Mucosa of gallbladder (tissue), 1 donor: ENCODE data around the gene EFHC1. TPM values are rescaled to one million over a fixed set of nuclear protein-coding genes. Genes with fewer than 3 reads are reported as not detected.
A peak's percentile ranks its signal among the peaks of the same experiment; 100 is the strongest.

Experiments used
- DNase-seq: peaks from one replicate; pipeline ENCODE4 v3.0.0-alpha.2; 2020; ENCODE audit warnings: low spot score
- total RNA-seq: library from RNA; stranded (reverse); gene quantifications from one replicate; pipeline ENCODE4 v1.2.1, GENCODE V29; 2021
- donor health status: DM: no; HTN: no; CAD: no.

EFHC1 gene
- total RNA-seq, 1 donor from 2014 or later = 27.8 TPM

DNA sequence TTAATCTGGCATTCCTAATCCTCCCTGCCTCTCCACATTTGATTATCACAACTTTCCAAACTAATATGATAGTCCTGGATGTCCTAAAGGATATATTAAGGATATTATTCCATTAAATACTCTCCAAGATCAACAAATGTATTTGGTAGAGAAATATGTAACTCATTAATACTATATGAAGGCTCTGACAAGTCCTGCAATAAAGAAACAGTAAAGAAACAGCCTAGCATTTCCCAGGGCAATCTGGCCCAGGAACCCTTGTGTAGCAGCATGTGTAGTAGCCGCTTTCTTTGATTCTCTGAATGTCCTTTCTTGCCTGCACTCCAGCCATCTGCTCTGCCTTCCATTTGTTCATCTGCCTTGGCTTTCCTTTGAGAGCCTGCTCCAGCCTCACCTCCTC, 133.0 kb downstream of the EFHC1 start:
- DNase-seq = no peak

GRCh38 chr6:52553719-52554118, 133.6 kb downstream of the EFHC1 start:
- no peak for DNase-seq

GRCh38 chr6:52554684-52555280, 134.6 kb downstream of the EFHC1 start:
- DNase-seq = no peak

GRCh38 chr6:52555518-52556233, 135.5 kb downstream of the EFHC1 start:
- no peak for DNase-seq

GRCh38 chr6:52557389-52558265, 137.5 kb downstream of the EFHC1 start:
- no peak for DNase-seq

DNA sequence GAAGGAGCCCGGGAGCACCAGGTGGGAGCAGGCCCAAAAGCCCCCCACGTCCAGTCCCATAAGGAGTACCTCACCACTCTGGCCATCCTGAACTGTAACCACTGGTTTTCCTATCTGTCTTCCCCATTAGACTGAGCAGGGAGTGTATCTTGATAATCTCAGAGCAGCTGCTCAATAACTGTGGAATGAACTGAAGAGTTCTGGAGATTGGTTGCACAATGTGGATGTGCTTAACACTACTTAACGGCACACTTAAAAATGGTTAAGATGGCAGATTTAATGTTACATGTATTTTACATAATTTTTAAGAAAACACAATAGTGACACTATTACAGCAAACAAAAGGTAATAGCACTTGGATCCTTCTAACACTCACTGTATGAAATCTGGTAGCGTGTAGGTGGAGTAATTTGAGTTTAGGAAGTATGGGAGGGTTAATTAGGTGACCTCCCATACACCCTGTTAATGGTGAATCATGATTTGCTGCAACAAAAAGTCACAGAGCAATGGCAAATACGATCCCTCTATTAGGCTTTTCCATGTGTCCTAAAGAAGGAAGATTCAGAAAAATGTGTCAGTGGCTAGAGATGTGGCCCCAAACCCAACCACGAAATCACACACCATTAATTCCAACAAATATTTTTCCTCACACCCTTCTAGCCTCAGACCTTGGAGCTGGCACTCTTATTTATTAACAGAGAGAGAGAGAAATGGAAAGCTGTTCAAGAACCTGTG, 138.3 kb downstream of the EFHC1 start:
- no peak for DNase-seq

GRCh38 chr6:52560462-52560861, 140.3 kb downstream of the EFHC1 start:
- DNase-seq = no peak

- DNase-seq = no peak
Observed at GRCh38 chr6:52562911-52563310, 142.8 kb downstream of the EFHC1 start.

DNA sequence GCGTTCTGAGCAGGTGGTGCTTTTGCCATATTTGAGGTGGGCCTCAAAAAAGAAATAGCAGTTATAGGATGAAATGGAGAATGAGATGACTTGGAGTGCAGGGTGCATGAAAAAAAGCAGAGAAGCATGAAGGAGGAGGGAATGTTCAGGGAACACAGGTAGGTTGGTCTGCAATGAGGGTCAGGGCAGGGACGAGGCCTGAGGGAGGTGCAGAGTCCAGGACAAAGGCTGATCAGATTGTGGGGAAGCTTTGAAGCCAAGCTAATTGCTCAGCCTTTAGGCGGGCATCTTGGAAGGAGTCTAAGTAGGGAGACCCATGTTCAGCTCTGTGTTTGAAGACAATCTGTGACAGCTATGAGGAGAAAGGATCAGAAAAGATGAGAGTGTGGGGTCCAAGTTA, 144.7 kb downstream of the EFHC1 start:
- DNase-seq = no peak

DNA sequence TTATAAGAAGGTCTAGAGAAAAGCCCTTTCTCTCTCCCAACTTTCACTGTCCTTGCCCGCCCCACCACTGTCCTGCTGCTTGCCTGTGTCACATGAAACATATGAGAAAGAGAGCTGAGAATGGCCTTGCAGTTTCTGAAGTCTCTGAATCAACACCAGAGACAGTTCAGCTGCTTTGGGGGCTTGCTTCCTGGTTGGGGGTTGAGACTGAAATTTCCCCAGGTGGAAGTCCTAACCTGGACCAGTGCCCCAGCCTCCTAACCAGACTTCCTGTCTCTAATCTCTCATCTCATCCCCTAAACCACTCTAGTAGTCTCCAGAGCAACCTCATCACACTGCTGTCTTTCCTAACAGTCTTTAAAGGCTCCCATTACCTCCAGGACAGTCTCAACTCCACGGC, 146.1 kb downstream of the EFHC1 start:
- no peak for DNase-seq

GRCh38 chr6:52566853-52567279, 146.7 kb downstream of the EFHC1 start:
- no peak for DNase-seq

- DNase-seq = no peak
Observed at GRCh38 chr6:52568320-52568719, 148.2 kb downstream of the EFHC1 start.

DNA sequence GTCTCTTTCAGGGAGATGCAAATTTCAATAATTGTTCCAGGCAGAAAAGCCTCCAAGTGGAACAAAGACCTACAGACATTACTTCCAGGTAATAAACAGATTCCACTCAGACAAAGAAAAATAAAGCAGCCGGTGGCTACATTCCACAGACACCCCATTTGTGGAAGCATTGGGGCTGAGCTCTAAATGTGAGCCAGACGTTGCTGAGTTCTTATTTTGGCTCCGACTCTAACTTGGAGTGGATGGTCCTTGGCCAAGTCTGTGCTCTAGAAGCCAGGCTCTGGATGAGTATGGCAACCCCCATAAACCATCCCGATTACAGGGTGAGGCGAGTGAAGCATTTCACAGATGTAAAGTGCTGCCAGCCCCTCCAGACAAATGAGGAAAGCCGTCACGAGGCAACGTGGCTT, 150.2 kb downstream of the EFHC1 start:
- DNase-seq = peak; percentile 19

DNA sequence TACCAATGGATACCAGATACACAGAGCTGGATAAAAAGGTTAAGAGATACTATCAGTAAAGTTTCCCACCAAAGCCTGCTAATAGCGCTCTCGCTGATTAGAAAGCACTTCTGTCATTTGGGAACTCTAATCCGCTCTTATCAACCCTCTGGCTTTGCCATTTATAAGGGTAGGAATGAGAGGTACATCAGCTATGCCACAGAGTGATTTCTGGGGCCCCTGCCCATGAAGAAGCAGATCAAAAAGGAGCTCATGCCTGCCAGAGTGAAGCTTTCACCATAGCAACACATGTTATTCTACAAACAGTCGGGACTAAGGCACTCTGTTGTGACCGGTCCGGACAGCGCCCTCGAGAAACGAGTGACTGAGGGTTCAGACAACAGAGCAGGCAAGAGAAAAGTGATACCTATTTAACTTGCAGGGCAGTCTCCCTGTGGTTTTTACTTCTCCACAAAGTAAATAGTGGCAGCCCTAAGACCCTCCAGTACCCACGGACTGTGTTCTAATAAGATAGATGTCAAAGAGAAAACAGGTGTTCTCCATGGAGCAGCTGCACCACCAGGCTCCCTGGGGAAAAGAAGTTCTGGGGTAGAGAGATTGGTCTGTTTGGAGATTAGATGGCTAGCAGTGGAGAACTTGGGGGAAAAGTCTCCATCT, 151.1 kb downstream of the EFHC1 start:
- no peak for DNase-seq

GRCh38 chr6:52572536-52572935, 152.4 kb downstream of the EFHC1 start:
- DNase-seq = no peak

DNA sequence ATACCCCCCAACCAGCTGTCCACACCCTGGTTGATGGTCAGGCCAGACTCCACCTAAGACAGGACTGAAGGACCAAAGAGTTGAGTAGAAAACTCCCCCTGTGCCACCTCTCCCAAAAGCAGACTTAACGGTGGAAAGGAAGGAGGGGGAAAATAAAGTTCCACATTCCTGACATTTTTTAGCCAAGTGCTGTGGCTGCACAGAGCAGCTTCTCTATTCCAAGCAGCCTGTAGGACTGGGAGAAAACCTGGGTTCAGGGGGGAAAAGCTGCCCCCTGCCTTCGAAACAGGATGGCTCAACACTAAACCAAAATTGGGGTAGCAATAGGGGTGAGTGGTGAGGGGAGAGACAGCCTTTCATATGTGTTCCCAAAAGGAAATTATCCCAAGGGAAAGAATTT, 153.2 kb downstream of the EFHC1 start:
- no peak for DNase-seq

Other genes with a start within 250 kb of the EFHC1 start
- not detected for gene IL17A, start 234.0 kb upstream of the EFHC1 start, total RNA-seq
- gene IL17F, start 175.8 kb upstream of the EFHC1 start, total RNA-seq = not detected
- 32.2 TPM for gene MCM3, start 135.6 kb upstream of the EFHC1 start, total RNA-seq
- gene PAQR8, start 58.2 kb upstream of the EFHC1 start, total RNA-seq = 23.2 TPM
- gene TRAM2, start 156.7 kb downstream of the EFHC1 start, total RNA-seq = 16.0 TPM